HepG2 (cell line): ENCODE measurements around the gene HOXA5. TPM values are rescaled to one million over a fixed set of nuclear protein-coding genes. Genes with fewer than 3 reads are reported as not detected.

Source experiments
- ATAC-seq: fragments of 200-7000 bp; cut with Tn5 transposase; 3 replicates; pipeline ENCODE4 v1.9.1; 2020; ENCODE audit warnings: mild to moderate bottlenecking, moderate library complexity
- BruUV-seq: library from RNA; stranded (reverse); fragments of 400-500 nt; replicated peaks from 2 replicates; lab custom pipeline; 2021; lab: Mats Ljungman, UMichigan
- CTCF ChIA-PET: fragments of 300-600 bp; formaldehyde crosslinking; extraction: SDS; loops from one replicate; lab custom pipeline; 2021; ENCODE audit warnings: low total read pairs, inconsistent platforms, low intra/inter-chr PET ratio; lab: Yijun Ruan, JAX
- POLR2A ChIA-PET: fragments of 350-600 bp; sonication (Branson Sonifier 250); formaldehyde crosslinking; loops from one replicate; lab custom pipeline; 2020; ENCODE audit warnings: antibody characterized with exemption, inconsistent platforms; lab: Yijun Ruan, JAX
- DNase-seq: peaks from one replicate; pipeline ENCODE4 v3.0.0-alpha.2; 2015; ENCODE audit warnings: low spot score
- FAIRE-seq: peaks from 3 replicates; lab custom pipeline; 2011; peaks lifted over from hg19 to GRCh38; lab: Jason Lieb, UNC
- H2AFZ ChIP-seq: one replicate; pipeline ENCODE4 v1.6.1; 2011; ENCODE audit warnings: low read length, inconsistent platforms
- H3K27ac ChIP-seq: fragments of 300-600 bp; 3 replicates; pipeline ENCODE4 v1.8.0; 2011; ENCODE audit warnings: mixed run types, mild to moderate bottlenecking, mixed read lengths, low read length, inconsistent platforms; ENCODE audit not compliant: insufficient read depth; ENCODE audit errors: extremely low read length
- H3K27me3 ChIP-seq, 2 experiments: fragments of 200-600 bp in 1 of 2; 2 replicates in 1 of 2; 3 replicates in 1 of 2; pipeline versions ENCODE4 v1.6.0 to v1.8.0; 2011; ENCODE audit warnings: low read length in 2 of 2, mild to moderate bottlenecking in 2 of 2, moderate library complexity in 2 of 2, inconsistent platforms in 1 of 2; ENCODE audit not compliant: insufficient read depth in 2 of 2, control insufficient read depth in 1 of 2
- H3K36me3 ChIP-seq, 2 experiments: fragments of 200-600 bp in 1 of 2; replicated peaks in 1 of 2; 2 replicates in 1 of 2; 3 replicates in 1 of 2; pipeline versions ENCODE4 v1.5.1 to v1.8.0; 2011; ENCODE audit warnings: low read length in 2 of 2, inconsistent platforms in 1 of 2; ENCODE audit not compliant: insufficient read depth in 2 of 2, control insufficient read depth in 1 of 2
- H3K4me1 ChIP-seq: 2 replicates; pipeline ENCODE4 v1.5.1; 2012; ENCODE audit warnings: low read length, inconsistent platforms; ENCODE audit not compliant: insufficient read depth
- H3K4me2 ChIP-seq: 2 replicates; pipeline ENCODE4 v1.6.0; 2011; ENCODE audit warnings: low read depth, low read length, inconsistent platforms
- H3K4me3 ChIP-seq, 3 experiments: fragments of 200-600 bp in 1 of 3; sonication (generic), shearing (Covaris generic) in 1 of 3; replicated peaks in 1 of 3; 2 replicates each; pipeline ENCODE4 v1.5.1; 2011 to 2016; ENCODE audit warnings: low read length in 3 of 3, inconsistent platforms in 2 of 3, low read depth in 2 of 3, mild to moderate bottlenecking in 2 of 3, control low read depth in 1 of 3, mixed read lengths in 1 of 3; ENCODE audit not compliant: insufficient read depth in 1 of 3
- H3K79me2 ChIP-seq: one replicate; pipeline ENCODE4 v1.6.1; 2011; ENCODE audit warnings: low read length, inconsistent platforms; ENCODE audit not compliant: insufficient read depth
- H3K9ac ChIP-seq: 2 replicates; pipeline ENCODE4 v1.6.0; 2011; ENCODE audit warnings: mild to moderate bottlenecking, low read depth, low read length, inconsistent platforms; ENCODE audit not compliant: insufficient read depth
- H3K9me3 ChIP-seq: 2 replicates; pipeline ENCODE4 v1.5.1; 2012; ENCODE audit warnings: mild to moderate bottlenecking, low read length
- H4K20me1 ChIP-seq: 2 replicates; pipeline ENCODE4 v1.6.0; 2011; ENCODE audit warnings: inconsistent platforms, mild to moderate bottlenecking, low read length, moderate library complexity; ENCODE audit not compliant: insufficient read depth
- E2F2 ChIP-seq: sonication (generic); formaldehyde crosslinking; IDR thresholded peaks from 2 replicates; pipeline ENCODE4 v1.4.0; 2020; ENCODE audit warnings: missing genetic modification reagents, borderline replicate concordance
- GABPA ChIP-seq, 2 experiments: IDR thresholded peaks; 2 replicates each; pipeline ENCODE4 v1.6.1; 2011 to 2016; ENCODE audit warnings: low read depth in 2 of 2, low read length in 1 of 2, missing biosample characterization in 1 of 2, missing genetic modification characterization in 1 of 2
- HOXD1 ChIP-seq: sonication (generic); formaldehyde crosslinking; IDR thresholded peaks from 2 replicates; pipeline ENCODE4 v1.5.0; 2020; ENCODE audit warnings: missing genetic modification reagents
- SIN3A ChIP-seq: IDR thresholded peaks from 2 replicates; pipeline ENCODE4 v1.6.1; 2011; ENCODE audit warnings: low read depth, mild to moderate bottlenecking, control low read depth, low read length, borderline replicate concordance
- SOX6 ChIP-seq, 2 experiments: fragments of 450-650 bp in 1 of 2; sonication (generic) in 1 of 2; formaldehyde crosslinking in 1 of 2; IDR thresholded peaks; 2 replicates each; pipeline versions ENCODE4 v1.4.0 to v1.6.1; 2017 to 2020; ENCODE audit warnings: antibody characterized with exemption in 1 of 2, mild to moderate bottlenecking in 1 of 2, missing genetic modification reagents in 1 of 2
- SRF ChIP-seq: IDR thresholded peaks from 2 replicates; pipeline ENCODE4 v1.6.1; 2011; ENCODE audit warnings: mild to moderate bottlenecking, low read depth, low read length, moderate library complexity
- WGBS: methylation state at CpG from one replicate; pipeline ENCODE4 v1.1.6; 2017; ENCODE audit warnings: low lambda C conversion rate; 5-methylcytosine and 5-hydroxymethylcytosine counted together
- in situ Hi-C: cut with HindIII; loops from 2 replicates; pipeline ENCODE4 v1.10.0; 2017; ENCODE audit warnings: low pct_unique_long_range_greater_than_20kb; ENCODE audit not compliant: extremely low pct_ligation_motif_present
- intact Hi-C: fragments of 100-400 bp; cut with micrococcal nuclease; formaldehyde crosslinking; loops from one replicate; pipeline ENCODE4 v1.10.0; 2022; ENCODE audit not compliant: unreplicated experiment
- polyA plus RNA-seq, 8 experiments: library from polyadenylated mRNA; depleted of rRNA in 3 of 8; stranded (reverse) in 7 of 8; unstranded in 1 of 8; fragments of >200 nt; fragmentation: Illumina TruSeq in 4 of 8; extraction: Trizol in 4 of 8; gene quantifications; 2 replicates each; pipeline versions ENCODE4 v1.2.1 to v1.2.3, GENCODE V29; 2011 to 2016; ENCODE audit warnings: low read depth in 4 of 8, missing spikeins in 1 of 8, mixed read lengths in 1 of 8; ENCODE audit not compliant: insufficient read depth in 1 of 8
- total RNA-seq, 5 experiments: library from RNA; depleted of rRNA; stranded (reverse); fragments of >200 nt; fragmentation: Illumina TruSeq; extraction: Trizol; gene quantifications; 2 replicates each; pipeline ENCODE4 v1.2.3, GENCODE V29; 2016; ENCODE audit warnings: low read depth in 1 of 5

Gene HOXA5
- total and polyA plus RNA-seq, 2 of the 13 experiments (the other 11 are each of a cell fraction or from before 2014, with no cell fraction given) = 3.2 to 3.6 TPM

GRCh38 chr7:27185854-27186667 is 42.6 kb upstream of the HOXA5 start:
- in situ Hi-C loops (no loop called here), intact Hi-C loops (no loop called here)
- Histone ChIP-seq H3K4me3 (no peak overlapping the region), H4K20me1 (peaks cover 6% of the 10 kb centered on the region; the same call in 1 of the 2 replicates), H3K79me2 (no peaks in the 10 kb centered on the region), H3K9ac (no peak overlapping the region), H3K27ac (no peak overlapping the region), H3K9me3 (no peaks in the 10 kb centered on the region), H2AFZ (no peak overlapping the region), H3K36me3 (no peaks in the 10 kb centered on the region), H3K27me3 (peaks cover 31 to 96% of the 10 kb centered on the region in 2 experiments), H3K4me1 (peaks cover 37% of the 10 kb centered on the region), H3K4me2 (no peak overlapping the region)
- BruUV-seq = no TSS peak
- ATAC-seq (no peak), DNase-seq (no peak), FAIRE-seq (no peak)
- CTCF ChIA-PET = no interaction called here
- TF ChIP-seq GABPA (IDR thresholded peaks at IDR 0.05; ENCODE audit: low read depth, low read length) (no peak), GABPA (CRISPR knock-in tag; IDR thresholded peaks at IDR 0.05; ENCODE audit: low read depth) (no peak), SRF (no peak), SOX6 (IDR thresholded peaks at IDR 0.05) (no peak), SOX6 (CRISPR knock-in tag; IDR thresholded peaks at IDR 0.05) (no peak), SIN3A (no peak), HOXD1 (no peak), E2F2 (CRISPR knock-in tag) (no peak)
- POLR2A ChIA-PET = no interaction called here
- WGBS = 58% methylated on average over 24 of the region's 24 CpGs
